ENCODE data around the gene HTT. TPM values are rescaled to one million over a fixed set of nuclear protein-coding genes. Genes with fewer than 3 reads are reported as not detected.

HTT gene
- 10 to 100 TPM; 62.2 to 67.7 TPM for total RNA-seq
- 1 to 10 TPM in 1 of 2 donors, under 1 TPM in 1; 0.57 to 4.9 TPM for polyA plus RNA-seq

GRCh38 chr4:3074078-3074845 lies at the start of gene HTT, which contains the start of gene HTT-AS:
HTT (plus strand) TSS chr4:3074681; CDS start chr4:3074826, 145 bp downstream.
HTT-AS (minus strand) TSS chr4:3074538.
- H3K36me3 Mint-ChIP-seq: peaks cover 0 to 5% of the 10 kb centered on the region in 2 donors
- peak; percentile 94 to 99 (median 96) for DNase-seq
- H3K9me3 ChIP-seq (ENCODE audit: control insufficient read depth in 1 of 2, low read length in 2 of 2): no peaks in the 10 kb centered on the region
- POLR2A ChIA-PET (ENCODE audit: partially characterized antibody): interaction anchor here (0.7 to 1.7 kb wide), 8 partner anchors 9 to 538 kb away, joined by 3 to 7 read pairs (median 4); partner anchors contain the start of genes FAM193A, GRK4 and NOP14
- no peaks in the 10 kb centered on the region for H3K27me3 ChIP-seq (ENCODE audit: insufficient read depth, low read length)
- H3K4me1 ChIP-seq (ENCODE audit: insufficient read depth, low read length): peaks cover 30% of the 10 kb centered on the region
- H3K9me3 Mint-ChIP-seq: no peaks in the 10 kb centered on the region
- peak within 1 kb of the TSS; percentile 65 to 87 for H3K4me3 ChIP-seq (ENCODE audit: low read length in 2 of 2)
- H3K27ac ChIP-seq (ENCODE audit: low read depth, low read length): peak within 1 kb of the TSS; percentile 75
- peak within 1 kb of the TSS; percentile 84 to 97 (median 95) for H3K27ac Mint-ChIP-seq
- no peaks in the 10 kb centered on the region for H3K27me3 Mint-ChIP-seq
- H3K36me3 ChIP-seq (ENCODE audit: insufficient read depth, low read length): no peaks in the 10 kb centered on the region
- H3K4me1 Mint-ChIP-seq: peaks cover 18 to 32% (median 24%) of the 10 kb centered on the region in 4 donors
- intact Hi-C loops (cut with micrococcal nuclease): loop anchor here (1.0 to 10.0 kb wide), 6 partner anchors 27 to 1489 kb away; partner anchors contain the start of genes FAM193A, GRK4, HAUS3 and NOP14
- CTCF ChIA-PET (ENCODE audit: partially characterized antibody): no interaction called here
- H3K4me3 Mint-ChIP-seq: peak within 1 kb of the TSS; percentile 87 to 96 (median 92)

GRCh38 chr4:3025881-3026280 lies 48.6 kb upstream of the HTT start:
- CTCF ChIA-PET (ENCODE audit: partially characterized antibody): no interaction called here
- POLR2A ChIA-PET (ENCODE audit: partially characterized antibody): no interaction called here
- Histone ChIP-seq H3K9me3 (ENCODE audit: control insufficient read depth in 1 of 2, low read length in 2 of 2) (no peaks in the 10 kb centered on the region), H3K36me3 (ENCODE audit: insufficient read depth, low read length) (no peaks in the 10 kb centered on the region), H3K27ac (ENCODE audit: low read depth, low read length) (no peak overlapping the region), H3K4me3 (ENCODE audit: low read length in 2 of 2) (no peak overlapping the region), H3K4me1 (ENCODE audit: insufficient read depth, low read length) (peaks cover 9% of the 10 kb centered on the region), H3K27me3 (ENCODE audit: insufficient read depth, low read length) (no peaks in the 10 kb centered on the region)
- Mint-ChIP-seq H3K9me3 (peaks cover 0 to 13% (median 5%) of the 10 kb centered on the region in 8 donors), H3K27me3 (peaks cover 6 to 9% of the 10 kb centered on the region in 2 donors), H3K4me1 (peaks cover 2 to 9% (median 3%) of the 10 kb centered on the region in 4 donors), H3K36me3 (no peaks in the 10 kb centered on the region), H3K27ac (no peak overlapping the region), H3K4me3 (no peak overlapping the region)
- DNase-seq: no peak
- intact Hi-C loops (cut with micrococcal nuclease): no loop called here

GRCh38 chr4:3026540-3026939 lies 47.9 kb upstream of the HTT start:
- CTCF ChIA-PET (ENCODE audit: partially characterized antibody): no interaction called here
- intact Hi-C loops (cut with micrococcal nuclease): no loop called here

GRCh38 chr4:3029464-3029863 lies 45.0 kb upstream of the HTT start:
- no peaks in the 10 kb centered on the region for H3K36me3 ChIP-seq (ENCODE audit: insufficient read depth, low read length)
- Mint-ChIP-seq H3K4me1 (no peaks in the 10 kb centered on the region), H3K9me3 (no peaks in the 10 kb centered on the region), H3K27ac (no peak overlapping the region), H3K36me3 (no peaks in the 10 kb centered on the region), H3K27me3 (peaks cover 0 to 3% of the 10 kb centered on the region in 2 donors), H3K4me3 (no peak overlapping the region)
- POLR2A ChIA-PET (ENCODE audit: partially characterized antibody): no interaction called here
- no peak overlapping the region for H3K4me3 ChIP-seq (ENCODE audit: low read length in 2 of 2)
- DNase-seq: no peak
- H3K9me3 ChIP-seq (ENCODE audit: control insufficient read depth in 1 of 2, low read length in 2 of 2): no peaks in the 10 kb centered on the region
- CTCF ChIA-PET (ENCODE audit: partially characterized antibody): interaction anchor here (1.3 kb wide), 1 partner anchor 78 kb away, joined by 3 read pairs; no protein-coding TSS in a partner anchor
- H3K27ac ChIP-seq (ENCODE audit: low read depth, low read length): no peak overlapping the region
- intact Hi-C loops (cut with micrococcal nuclease): no loop called here
- no peaks in the 10 kb centered on the region for H3K4me1 ChIP-seq (ENCODE audit: insufficient read depth, low read length)
- H3K27me3 ChIP-seq (ENCODE audit: insufficient read depth, low read length): no peaks in the 10 kb centered on the region

More at GRCh38 chr4:3026540-3026939, 47.9 kb upstream of the HTT start:
- peaks cover 0 to 3% (median 0%) of the 10 kb centered on the region in 4 donors for H3K4me1 Mint-ChIP-seq
- POLR2A ChIA-PET (ENCODE audit: partially characterized antibody): no interaction called here
- H3K36me3 Mint-ChIP-seq: no peaks in the 10 kb centered on the region
- Histone ChIP-seq H3K4me3 (ENCODE audit: low read length in 2 of 2) (no peak overlapping the region), H3K9me3 (ENCODE audit: control insufficient read depth in 1 of 2, low read length in 2 of 2) (no peaks in the 10 kb centered on the region), H3K4me1 (ENCODE audit: insufficient read depth, low read length) (peaks cover 3% of the 10 kb centered on the region), H3K36me3 (ENCODE audit: insufficient read depth, low read length) (no peaks in the 10 kb centered on the region), H3K27me3 (ENCODE audit: insufficient read depth, low read length) (no peaks in the 10 kb centered on the region), H3K27ac (ENCODE audit: low read depth, low read length) (no peak overlapping the region)
- peaks cover 4 to 10% of the 10 kb centered on the region in 2 donors for H3K27me3 Mint-ChIP-seq
- peaks cover 0 to 13% (median 5%) of the 10 kb centered on the region in 8 donors for H3K9me3 Mint-ChIP-seq
- no peak overlapping the region for H3K27ac Mint-ChIP-seq
- DNase-seq: no peak
- no peak overlapping the region for H3K4me3 Mint-ChIP-seq

- Histone ChIP-seq H3K4me1 (ENCODE audit: insufficient read depth, low read length) (no peaks in the 10 kb centered on the region), H3K4me3 (ENCODE audit: low read length in 2 of 2) (no peak overlapping the region), H3K27ac (ENCODE audit: low read depth, low read length) (no peak overlapping the region), H3K9me3 (ENCODE audit: control insufficient read depth in 1 of 2, low read length in 2 of 2) (no peaks in the 10 kb centered on the region), H3K27me3 (ENCODE audit: insufficient read depth, low read length) (no peaks in the 10 kb centered on the region), H3K36me3 (ENCODE audit: insufficient read depth, low read length) (no peaks in the 10 kb centered on the region)
- no peaks in the 10 kb centered on the region for H3K36me3 Mint-ChIP-seq
- H3K9me3 Mint-ChIP-seq: no peaks in the 10 kb centered on the region
- H3K4me3 Mint-ChIP-seq: no peak overlapping the region
- ChIA-PET POLR2A (ENCODE audit: partially characterized antibody) (no interaction called here), CTCF (ENCODE audit: partially characterized antibody) (no interaction called here)
- intact Hi-C loops (cut with micrococcal nuclease): no loop called here
- DNase-seq: no peak
- peak overlapping the region in 2 of 7 donors; percentile 7 to 60 for H3K27ac Mint-ChIP-seq
- H3K27me3 Mint-ChIP-seq: peaks cover 1 to 3% of the 10 kb centered on the region in 2 donors
- H3K4me1 Mint-ChIP-seq: no peaks in the 10 kb centered on the region
Measured at GRCh38 chr4:3030566-3031356, 43.7 kb upstream of the HTT start.

GRCh38 chr4:3031357-3032082 lies 43.0 kb upstream of the HTT start:
- H3K4me1 ChIP-seq (ENCODE audit: insufficient read depth, low read length): no peaks in the 10 kb centered on the region
- H3K4me3 Mint-ChIP-seq: no peak overlapping the region
- H3K36me3 ChIP-seq (ENCODE audit: insufficient read depth, low read length): no peaks in the 10 kb centered on the region
- intact Hi-C loops (cut with micrococcal nuclease): no loop called here
- no peaks in the 10 kb centered on the region for H3K27me3 ChIP-seq (ENCODE audit: insufficient read depth, low read length)
- no peaks in the 10 kb centered on the region for H3K9me3 Mint-ChIP-seq
- H3K4me3 ChIP-seq (ENCODE audit: low read length in 2 of 2): no peak overlapping the region
- no peak for DNase-seq
- ChIA-PET CTCF (ENCODE audit: partially characterized antibody) (no interaction called here), POLR2A (ENCODE audit: partially characterized antibody) (no interaction called here)
- H3K27ac ChIP-seq (ENCODE audit: low read depth, low read length): no peak overlapping the region
- peaks cover 1 to 2% of the 10 kb centered on the region in 2 donors for H3K27me3 Mint-ChIP-seq
- no peaks in the 10 kb centered on the region for H3K9me3 ChIP-seq (ENCODE audit: control insufficient read depth in 1 of 2, low read length in 2 of 2)
- H3K4me1 Mint-ChIP-seq: no peaks in the 10 kb centered on the region
- H3K36me3 Mint-ChIP-seq: no peaks in the 10 kb centered on the region
- H3K27ac Mint-ChIP-seq: no peak overlapping the region

All from CD4-positive, alpha-beta memory T cell (primary cell).